AG09319 (cell line): Measurements from ENCODE around the gene CLDN24.
A peak's percentile ranks its signal among the peaks of the same experiment; 100 is the strongest.

Experiments
- DNase-seq: peaks from one replicate; pipeline ENCODE4 v3.0.0-alpha.2; 2010; ENCODE audit warnings: low read depth; ENCODE audit errors: extremely low read depth
- CTCF ChIP-seq: IDR thresholded peaks from 2 replicates; pipeline ENCODE4 v1.5.1; 2011; ENCODE audit warnings: low read depth, mild to moderate bottlenecking, inconsistent platforms, low read length, moderate library complexity

The CLDN24 gene

GRCh38 chr4:183284965-183285364 is 37.3 kb downstream of the CLDN24 start:
- TF ChIP-seq CTCF, result no peak
- DNase-seq, result peak; percentile 69

GRCh38 chr4:183284258-183284785 is 37.9 kb downstream of the CLDN24 start:
- no peak for DNase-seq
- no peak for TF ChIP-seq CTCF

DNA sequence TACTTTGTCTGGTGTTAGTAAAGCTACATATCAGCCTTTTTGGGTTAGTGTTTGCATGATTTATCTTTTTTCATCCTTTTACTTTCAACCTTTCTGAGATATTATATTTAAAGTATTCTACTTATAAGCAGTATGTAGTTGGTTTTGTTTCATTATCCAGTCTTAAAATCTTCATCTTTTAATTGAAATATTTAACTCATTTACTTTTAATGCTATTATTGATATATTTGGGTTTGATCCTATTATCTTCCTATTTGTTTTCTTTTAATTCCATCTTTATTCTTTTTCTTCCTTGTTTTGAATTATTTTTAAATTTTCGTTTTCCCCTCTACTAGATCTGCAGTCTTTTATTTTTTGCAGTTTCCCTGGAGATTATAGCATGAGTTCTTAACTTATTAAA is 46.1 kb downstream of the CLDN24 start:
- TF ChIP-seq CTCF, result no peak
- DNase-seq, result no peak

DNA sequence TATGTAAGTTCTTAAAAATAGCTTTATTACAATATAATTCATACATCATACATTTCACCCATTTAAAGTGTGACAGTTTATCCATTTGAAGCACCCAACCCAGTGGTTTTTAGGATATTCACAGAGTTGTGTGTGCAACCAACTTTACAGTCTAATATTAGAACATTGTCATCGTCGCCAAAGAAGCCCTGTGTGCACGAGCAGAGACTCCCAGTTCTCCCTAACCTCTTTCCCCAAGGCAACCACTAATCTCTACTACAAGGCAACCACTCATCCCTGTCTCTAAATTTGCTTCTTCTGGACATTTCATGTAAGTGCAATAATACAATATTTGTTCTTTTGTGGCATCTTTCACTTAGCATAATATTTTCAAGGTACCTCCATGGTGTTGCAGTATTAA is 49.8 kb downstream of the CLDN24 start:
- TF ChIP-seq CTCF, result no peak
- DNase-seq, result no peak
